HL-60 (cell line): ENCODE measurements around the gene OIT3.

Source experiments
- DNase-seq, 2 experiments: peaks; one replicate each; pipeline ENCODE4 v3.0.0-alpha.2; 2010 to 2020; ENCODE audit warnings: low read depth in 1 of 2, low spot score in 1 of 2
- H3K27ac ChIP-seq: fragments of 250-450 bp; sonication (Bioruptor Pico); replicated peaks from 2 replicates; pipeline ENCODE4 v1.5.1; 2020; ENCODE audit warnings: mild to moderate bottlenecking, moderate library complexity
- H3K27me3 ChIP-seq: fragments of 250-450 bp; sonication (Bioruptor Pico); 2 replicates; pipeline ENCODE4 v1.5.1; 2021; ENCODE audit warnings: mild to moderate bottlenecking, moderate library complexity; ENCODE audit not compliant: insufficient read depth, poor library complexity, severe bottlenecking
- H3K4me3 ChIP-seq: replicated peaks from 2 replicates; pipeline ENCODE4 v1.5.1; 2011; ENCODE audit warnings: mild to moderate bottlenecking, control low read depth, low read length; ENCODE audit not compliant: insufficient read depth
- GABPA ChIP-seq: IDR thresholded peaks from 2 replicates; pipeline ENCODE4 v1.6.1; 2012; ENCODE audit warnings: low read depth
- POLR2AphosphoS5 ChIP-seq: IDR thresholded peaks from 2 replicates; pipeline ENCODE4 v1.6.1; 2012; ENCODE audit warnings: low read depth
- REST ChIP-seq: IDR thresholded peaks from 2 replicates; pipeline ENCODE4 v1.6.1; 2012; ENCODE audit warnings: low read depth; ENCODE audit not compliant: insufficient replicate concordance
- SPI1 ChIP-seq: IDR thresholded peaks from 2 replicates; pipeline ENCODE4 v1.6.1; 2012; ENCODE audit warnings: low read depth, mild to moderate bottlenecking, borderline replicate concordance
- long read RNA-seq: library from polyadenylated mRNA; unstranded; transcript quantifications from one replicate; pipeline ENCODE4 v2.0.0, GENCODE V29; 2020
- TF ChIP-seq, protein P1 (sequence below): IDR thresholded peaks from one replicate; pipeline ENCODE4 v1.5.1; 2011; ENCODE audit warnings: low read length, control low read depth, inconsistent platforms; ENCODE audit not compliant: insufficient read depth

The OIT3 gene
- long read RNA-seq = 0 reads

DNA sequence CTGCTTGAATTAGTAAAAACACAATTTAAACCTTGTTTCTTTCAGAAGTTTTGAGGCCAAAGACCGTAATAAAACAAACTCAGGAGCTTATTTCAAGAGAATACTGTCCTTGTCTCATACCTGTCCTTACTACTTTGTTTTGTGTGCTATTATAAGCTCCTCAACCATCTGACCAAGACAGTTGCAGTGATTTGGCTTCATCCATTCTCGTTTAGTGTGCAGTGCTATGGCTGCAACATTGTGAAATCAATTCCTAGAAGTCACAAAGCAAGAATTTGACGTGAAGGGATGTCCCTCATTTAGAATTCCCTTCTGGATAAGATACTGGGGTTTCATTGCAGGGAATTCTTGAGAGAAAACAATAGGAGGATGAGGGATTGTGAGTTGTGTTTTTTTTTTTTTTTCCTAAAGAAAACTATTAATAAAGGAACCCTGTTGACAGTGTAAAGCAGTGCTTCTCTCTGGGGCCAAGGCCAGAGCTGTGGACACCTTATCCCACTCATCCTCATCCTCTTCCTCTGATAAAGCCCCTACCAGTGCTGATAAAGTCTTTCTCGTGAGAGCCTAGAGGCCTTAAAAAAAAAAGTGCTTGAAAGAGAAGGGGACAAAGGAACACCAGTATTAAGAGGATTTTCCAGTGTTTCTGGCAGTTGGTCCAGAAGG lies at the start of gene OIT3:
Gene OIT3 (plus strand): TSS at position 604 of the 663 bp plus-strand sequence. CDS start 60 bp downstream, outside the sequence.
- Histone ChIP-seq H3K27ac (no peak within 1 kb of the TSS), H3K27me3 (no peaks in the 10 kb centered on the region), H3K4me3 (no peak within 1 kb of the TSS)
- TF ChIP-seq REST (no peak), POLR2AphosphoS5 (no peak), SPI1 (no peak), GABPA (no peak)
- TF ChIP-seq, protein P1, sequence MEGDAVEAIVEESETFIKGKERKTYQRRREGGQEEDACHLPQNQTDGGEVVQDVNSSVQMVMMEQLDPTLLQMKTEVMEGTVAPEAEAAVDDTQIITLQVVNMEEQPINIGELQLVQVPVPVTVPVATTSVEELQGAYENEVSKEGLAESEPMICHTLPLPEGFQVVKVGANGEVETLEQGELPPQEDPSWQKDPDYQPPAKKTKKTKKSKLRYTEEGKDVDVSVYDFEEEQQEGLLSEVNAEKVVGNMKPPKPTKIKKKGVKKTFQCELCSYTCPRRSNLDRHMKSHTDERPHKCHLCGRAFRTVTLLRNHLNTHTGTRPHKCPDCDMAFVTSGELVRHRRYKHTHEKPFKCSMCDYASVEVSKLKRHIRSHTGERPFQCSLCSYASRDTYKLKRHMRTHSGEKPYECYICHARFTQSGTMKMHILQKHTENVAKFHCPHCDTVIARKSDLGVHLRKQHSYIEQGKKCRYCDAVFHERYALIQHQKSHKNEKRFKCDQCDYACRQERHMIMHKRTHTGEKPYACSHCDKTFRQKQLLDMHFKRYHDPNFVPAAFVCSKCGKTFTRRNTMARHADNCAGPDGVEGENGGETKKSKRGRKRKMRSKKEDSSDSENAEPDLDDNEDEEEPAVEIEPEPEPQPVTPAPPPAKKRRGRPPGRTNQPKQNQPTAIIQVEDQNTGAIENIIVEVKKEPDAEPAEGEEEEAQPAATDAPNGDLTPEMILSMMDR = no peak
- DNase-seq = no peak

DNA sequence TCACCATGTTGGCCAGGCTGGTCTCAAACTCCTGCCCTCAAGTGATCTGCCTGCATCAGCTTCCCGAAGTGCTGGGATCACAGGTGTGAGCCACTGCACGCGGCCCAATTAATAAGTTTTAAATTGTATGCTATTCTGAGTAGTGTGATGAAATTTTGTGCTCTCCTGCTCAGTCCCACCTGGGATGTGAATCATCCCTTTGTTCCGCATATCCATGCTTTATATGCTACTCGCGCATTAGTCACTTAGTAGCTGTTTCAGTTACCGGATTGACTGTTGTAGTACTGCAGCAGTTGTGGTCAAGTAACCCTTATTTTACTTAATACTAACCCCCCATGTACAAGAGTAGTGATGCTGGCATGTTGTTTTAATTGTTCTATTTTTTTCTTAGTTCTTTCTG lies 47.3 kb upstream of the OIT3 start:
- no peak for DNase-seq
- Histone ChIP-seq H3K27ac (no peak overlapping the region), H3K27me3 (no peaks in the 10 kb centered on the region), H3K4me3 (no peak overlapping the region)
- TF ChIP-seq, protein P1 = no peak
- TF ChIP-seq REST = no peak
- no peak for TF ChIP-seq GABPA
- TF ChIP-seq POLR2AphosphoS5 = no peak
- no peak for TF ChIP-seq SPI1

DNA sequence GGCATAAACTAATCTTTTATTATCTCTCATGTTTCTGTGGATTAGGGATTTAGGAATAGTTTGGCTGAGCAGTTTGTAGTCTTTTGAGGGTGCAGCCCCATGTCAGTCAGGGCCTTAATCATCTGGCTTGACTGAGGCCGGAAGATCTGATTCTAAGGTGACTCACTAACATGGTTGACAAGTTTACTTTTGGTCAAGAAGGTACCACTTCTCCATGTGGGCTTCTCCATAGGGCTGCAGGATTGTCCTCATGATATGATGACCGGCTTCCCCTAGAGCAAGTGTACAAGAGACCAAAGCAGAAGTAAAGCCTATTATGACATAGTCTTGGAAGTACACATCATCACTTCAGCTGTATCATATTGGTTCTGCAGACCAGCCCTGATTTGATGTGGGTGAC lies 45.9 kb upstream of the OIT3 start:
- Histone ChIP-seq H3K4me3 (no peak overlapping the region), H3K27ac (no peak overlapping the region), H3K27me3 (no peaks in the 10 kb centered on the region)
- peak in 1 of 2 experiments; percentile 38 for DNase-seq
- TF ChIP-seq, protein P1 = no peak
- TF ChIP-seq REST = no peak
- TF ChIP-seq SPI1 = no peak
- no peak for TF ChIP-seq GABPA
- no peak for TF ChIP-seq POLR2AphosphoS5
